Prostate gland (tissue), 2 donors: ENCODE data around the gene CGN.

Experiments
- CTCF ChIP-seq, 4 experiments: fragments of 200-600 bp in 2 of 4; fragments of 450-650 bp in 2 of 4; sonication (generic) in 2 of 4; IDR thresholded peaks; 1 replicate in 3 of 4; 2 replicates in 1 of 4; pipeline ENCODE4 v1.5.1; 2016 to 2019; ENCODE audit warnings: antibody characterized with exemption in 4 of 4, mild to moderate bottlenecking in 2 of 4, moderate library complexity in 2 of 4
- POLR2A ChIP-seq: fragments of 450-650 bp; IDR thresholded peaks from one replicate; pipeline ENCODE4 v1.6.1; 2016; ENCODE audit warnings: antibody characterized with exemption, mild to moderate bottlenecking
- POLR2AphosphoS5 ChIP-seq: sonication (generic); formaldehyde crosslinking; IDR thresholded peaks from one replicate; pipeline ENCODE4 v1.6.1; 2017; ENCODE audit warnings: antibody characterized with exemption

- no peak for TF ChIP-seq CTCF (IDR thresholded peaks at IDR 0.05)
- no peak for TF ChIP-seq POLR2AphosphoS5
- no peak for TF ChIP-seq POLR2A
Observed at GRCh38 chr1:151461694-151462093, 49.5 kb upstream of the CGN start.
